ENCODE data around the gene AURKAIP1.
"Not testable (repeated sequence)": the region's sequence is repeated elsewhere in the genome, so short reads cannot be mapped to it uniquely, and the experiment has no call there.

AURKAIP1 gene

DNA sequence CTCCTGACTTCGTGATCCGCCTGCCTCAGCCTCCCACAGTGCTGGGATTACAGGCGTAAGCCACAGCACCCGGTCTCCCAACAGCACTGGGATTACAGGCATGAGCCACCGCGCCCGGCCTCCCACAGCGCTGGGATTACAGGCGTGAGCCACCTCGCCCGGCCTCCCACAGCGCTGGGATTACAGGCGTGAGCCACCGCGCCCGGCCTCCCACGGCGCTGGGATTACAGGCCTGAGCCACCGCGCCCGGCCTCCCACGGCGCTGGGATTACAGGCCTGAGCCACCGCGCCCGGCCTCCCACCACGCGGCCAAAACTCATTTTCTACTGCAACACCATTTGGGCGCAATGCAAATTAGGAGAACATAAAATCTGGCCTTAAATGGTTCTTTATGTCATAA, 10.3 kb upstream of the AURKAIP1 start:
- not testable (repeated sequence) for DNase-seq

DNA sequence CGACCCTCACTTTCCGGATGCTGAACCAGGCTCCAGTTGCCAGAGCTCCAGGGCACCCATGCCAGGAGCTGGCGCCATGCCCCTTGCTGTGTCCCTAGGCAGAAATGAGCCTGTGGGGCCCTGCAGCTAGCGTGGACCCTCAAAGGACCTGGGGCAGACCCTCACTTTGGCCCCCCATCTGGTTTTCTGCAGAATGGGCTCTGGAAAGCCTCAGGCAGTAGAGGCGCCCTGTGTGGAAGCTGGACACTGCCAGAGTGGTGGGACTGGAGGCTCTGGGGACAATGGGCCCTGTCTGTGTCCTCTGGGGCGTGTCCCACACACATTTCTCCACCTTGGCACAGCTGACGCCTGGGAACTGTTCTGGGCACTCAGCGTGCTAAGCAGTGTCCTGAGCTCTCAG, 6.3 kb upstream of the AURKAIP1 start:
- DNase-seq: no peak

DNA sequence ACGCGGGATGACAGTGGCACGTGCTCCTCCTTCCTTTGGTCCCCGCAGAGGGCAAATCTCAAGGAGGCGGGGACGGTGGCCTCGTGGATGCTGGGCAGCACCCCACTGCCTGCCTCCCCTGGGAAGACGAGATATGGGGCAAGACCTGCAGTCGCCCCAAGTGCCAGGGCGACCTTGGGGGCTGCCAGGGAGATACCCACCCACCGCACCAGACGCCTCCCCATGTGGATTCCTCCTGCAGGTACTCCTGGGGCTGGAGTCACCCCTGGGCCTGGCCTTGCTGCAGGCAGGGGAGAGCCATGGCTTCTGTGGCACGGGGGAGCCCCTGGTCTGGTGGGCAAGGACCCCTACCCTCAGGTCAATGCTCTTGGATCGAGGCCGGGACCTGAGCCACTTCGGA, 5.9 kb upstream of the AURKAIP1 start:
- no peak for DNase-seq

DNA sequence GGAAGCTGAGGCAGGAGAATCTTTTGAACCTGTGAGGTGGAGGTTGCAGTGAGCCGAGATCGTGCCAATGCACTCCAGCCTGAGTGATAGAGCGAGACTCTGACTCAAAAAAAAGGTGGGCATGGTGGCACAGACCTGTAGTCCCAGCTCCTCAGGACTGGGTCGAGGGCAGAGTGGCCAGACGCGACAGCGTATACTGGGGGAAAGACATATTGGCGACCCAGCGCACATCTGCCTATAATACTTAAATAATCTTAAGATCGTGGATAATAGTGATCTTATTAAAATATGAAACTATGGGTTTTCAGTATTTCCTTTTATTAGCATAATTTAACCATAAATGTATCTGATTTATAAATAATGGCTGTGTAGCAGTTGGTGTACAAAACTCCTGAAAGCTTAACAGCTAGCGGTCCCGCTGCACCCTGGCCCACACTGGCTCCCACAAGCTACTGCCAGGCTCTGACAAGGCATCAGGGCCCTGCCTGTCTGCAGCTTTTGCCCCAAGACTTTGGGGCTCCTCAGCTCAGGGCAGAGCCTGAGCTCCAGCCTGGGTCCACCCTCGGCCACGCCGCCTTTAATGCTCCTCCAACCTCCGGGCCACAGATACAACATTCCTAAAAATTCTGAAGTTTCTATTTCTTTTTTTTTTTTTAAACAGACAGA, 2.7 kb upstream of the AURKAIP1 start:
- no peak for DNase-seq

DNA sequence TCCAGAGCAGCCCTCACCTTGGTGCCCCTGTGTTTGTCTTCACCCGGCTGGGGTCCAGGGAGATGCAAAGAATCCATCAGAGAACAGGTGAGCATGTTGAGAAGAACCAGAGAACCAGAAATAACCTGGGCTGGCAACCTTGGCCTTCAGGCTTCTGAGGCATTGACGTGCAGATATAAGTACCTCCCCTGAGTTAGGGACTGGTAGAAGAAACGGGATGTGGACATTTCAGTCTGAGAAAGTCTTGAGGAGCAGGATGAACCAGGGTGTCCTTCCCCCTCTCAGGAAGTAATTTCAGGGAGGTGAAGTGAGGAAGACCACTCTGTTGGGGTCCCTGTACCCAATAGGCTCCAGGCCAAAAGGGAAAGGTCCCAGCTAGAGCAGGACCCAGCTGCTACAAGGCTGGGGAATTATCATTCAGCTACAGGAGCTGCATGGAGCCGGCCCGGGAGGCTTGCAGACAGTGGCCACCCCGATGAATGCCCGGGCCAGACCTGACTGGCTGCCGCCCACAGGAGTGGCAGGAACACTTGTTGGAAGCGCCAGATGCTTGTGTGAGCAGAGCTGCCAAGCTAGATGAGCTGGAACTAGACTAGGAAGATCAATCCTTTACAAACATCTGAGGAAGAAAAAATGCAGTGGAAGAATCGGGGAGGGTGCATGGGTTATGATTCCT, 1.7 kb upstream of the AURKAIP1 start:
- DNase-seq: no peak

DNA sequence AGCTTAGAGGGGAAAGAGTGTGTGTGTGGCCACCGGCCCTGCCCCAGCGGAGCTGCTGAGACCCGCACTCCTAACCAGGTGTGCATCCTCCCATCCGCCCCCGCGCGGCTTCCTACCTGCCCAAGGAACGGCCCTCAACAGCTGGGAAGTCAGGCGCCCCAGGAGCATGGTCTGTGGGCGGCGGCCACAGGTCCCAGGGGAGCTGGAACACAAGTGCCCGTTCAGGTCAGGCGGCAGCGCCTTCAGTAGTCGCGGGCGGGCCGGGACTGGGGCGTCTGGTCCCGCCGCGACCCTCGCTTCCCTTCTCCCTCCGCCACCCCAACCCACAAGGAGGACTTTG, 448 bp downstream of the AURKAIP1 start:
- no peak for DNase-seq

DNA sequence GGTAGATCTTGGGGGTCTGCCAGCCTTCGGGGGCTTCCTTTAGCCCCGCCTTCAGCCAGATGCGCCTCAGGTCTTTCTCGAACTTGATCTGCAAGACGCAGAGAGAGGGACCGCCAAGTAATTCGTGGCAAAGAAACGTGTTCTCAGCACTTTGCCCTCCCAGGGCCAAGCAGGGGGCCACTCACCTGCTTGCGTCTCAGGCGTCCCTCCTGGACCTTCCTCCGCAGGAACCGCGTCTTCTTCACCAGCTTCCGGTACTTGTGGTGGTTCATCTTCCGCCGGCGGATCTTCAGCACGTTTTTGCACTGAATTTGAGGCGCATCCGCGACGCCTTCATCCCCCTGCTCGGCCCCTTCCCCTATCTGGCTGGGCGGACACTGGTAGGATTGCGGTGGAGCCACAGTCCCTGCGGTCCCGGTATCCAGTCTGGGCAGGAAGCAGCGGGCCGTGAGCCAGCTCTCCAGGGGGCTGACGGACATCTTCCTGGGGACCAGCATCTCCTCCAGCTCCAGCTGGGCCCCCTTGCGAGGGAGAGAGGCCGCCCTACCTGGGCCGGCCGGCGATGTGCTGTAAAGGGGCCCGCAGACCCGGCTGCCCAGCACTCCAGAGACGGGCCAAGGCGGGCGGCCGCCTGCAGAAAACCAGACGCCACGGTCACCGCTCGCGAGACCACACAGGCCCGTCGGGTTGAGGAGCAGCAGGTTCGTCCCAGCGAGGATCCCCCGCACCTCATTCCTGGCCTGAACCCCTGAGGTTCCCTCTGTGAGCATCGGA, 1.0 kb downstream of the AURKAIP1 start:
- DNase-seq: no peak

DNA sequence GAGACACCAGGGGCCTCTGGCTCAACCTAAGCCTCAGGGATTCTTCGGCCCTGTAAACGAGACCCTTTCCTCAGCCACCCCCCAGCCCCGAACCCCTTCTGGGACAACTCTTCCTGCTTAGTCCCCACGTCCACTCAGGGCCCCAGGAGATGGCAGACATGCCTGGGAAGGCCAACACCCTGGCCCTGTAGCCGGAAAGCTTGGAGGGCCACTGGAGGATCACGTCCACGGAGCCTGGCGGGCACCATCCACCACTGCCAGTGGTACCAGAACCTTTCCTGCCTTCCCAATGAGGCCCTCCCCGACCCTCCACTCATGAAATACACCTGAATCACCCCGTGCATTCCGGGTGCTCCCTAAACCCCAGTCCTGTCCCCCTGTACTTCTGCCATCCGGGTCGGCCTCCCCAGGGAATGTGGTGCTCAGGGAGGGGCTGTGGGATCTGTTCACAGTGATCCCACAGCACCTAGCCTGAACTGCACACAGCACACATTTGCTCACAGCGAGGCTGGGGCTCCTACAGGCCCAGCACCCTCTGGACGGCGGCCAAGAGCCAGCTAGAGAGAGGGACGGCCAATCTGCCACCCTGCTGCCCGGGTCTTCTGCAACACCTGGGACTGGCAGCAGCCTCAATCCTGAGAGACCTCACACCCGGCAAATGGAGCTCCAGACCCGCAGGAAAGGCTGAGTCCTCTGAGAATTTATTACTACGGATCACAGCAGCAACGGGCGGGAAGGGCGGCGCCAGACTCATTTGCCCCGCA, 1.8 kb downstream of the AURKAIP1 start:
- DNase-seq: no peak

DNA sequence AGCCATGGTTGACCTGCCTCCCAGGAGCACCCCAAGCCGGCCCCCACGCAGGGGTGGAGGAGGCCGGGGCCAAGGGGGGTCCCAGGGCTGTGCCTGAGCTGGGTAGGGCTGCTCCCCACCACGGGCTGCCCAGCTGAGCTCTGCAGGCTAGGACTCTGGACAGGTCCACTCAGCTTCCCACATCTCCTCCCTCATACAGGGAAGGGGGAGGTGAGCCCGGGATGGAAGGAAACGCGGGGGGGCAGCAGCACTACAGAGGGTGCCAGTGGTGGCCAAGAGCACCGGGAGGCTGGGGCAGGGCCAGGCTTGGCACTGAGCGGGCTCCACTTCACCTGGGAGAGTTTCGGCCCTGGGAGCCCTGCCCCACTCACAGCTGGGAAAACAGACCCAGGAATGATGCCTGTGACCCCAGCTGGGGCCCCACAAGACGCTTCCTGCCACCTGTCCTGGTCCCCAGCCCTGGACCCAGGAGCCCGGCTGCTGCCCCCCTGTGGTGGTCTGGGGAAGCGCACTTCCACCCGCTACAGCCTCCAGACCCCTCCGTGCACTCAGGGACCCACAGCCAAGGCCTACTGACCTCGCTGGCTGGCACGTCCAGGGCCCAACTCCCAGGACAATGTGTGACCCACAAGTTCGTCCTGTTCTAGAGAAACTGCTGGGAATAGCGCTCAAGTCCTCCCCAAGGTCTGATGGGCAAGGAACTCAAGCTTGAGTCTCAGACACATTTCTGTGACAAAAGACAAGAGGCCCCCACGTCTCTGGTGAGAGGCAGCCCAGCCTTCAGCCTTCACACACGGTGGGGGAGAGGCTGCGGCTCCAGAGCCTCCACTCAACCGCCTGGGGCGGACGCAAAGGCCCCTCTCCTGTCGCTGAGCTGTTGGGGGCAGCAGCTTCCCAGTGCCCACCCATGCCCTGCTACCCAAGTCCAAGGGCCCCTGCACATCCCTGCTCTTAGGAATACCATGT, 3.0 kb downstream of the AURKAIP1 start:
- peak; percentile 79 for DNase-seq

DNA sequence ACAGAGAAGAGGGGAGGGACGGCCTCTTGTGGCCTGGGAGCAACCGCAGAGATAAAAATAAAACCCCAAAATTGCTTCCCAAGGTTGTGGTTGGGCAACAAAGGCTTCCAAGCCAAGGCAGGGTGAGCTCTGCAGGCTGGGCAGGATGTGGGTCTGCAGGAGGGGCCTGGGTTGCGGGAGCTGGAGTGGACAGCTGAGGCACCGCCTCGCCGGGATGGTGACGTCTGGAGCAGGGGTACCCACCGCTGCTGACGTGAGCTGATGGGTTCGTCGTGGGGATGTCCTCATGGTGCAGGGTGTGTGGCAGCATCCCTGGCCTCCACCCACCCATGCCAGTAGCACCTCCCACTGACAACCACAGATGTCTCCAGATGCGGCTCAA, 3.7 kb downstream of the AURKAIP1 start:
- DNase-seq: no peak

DNA sequence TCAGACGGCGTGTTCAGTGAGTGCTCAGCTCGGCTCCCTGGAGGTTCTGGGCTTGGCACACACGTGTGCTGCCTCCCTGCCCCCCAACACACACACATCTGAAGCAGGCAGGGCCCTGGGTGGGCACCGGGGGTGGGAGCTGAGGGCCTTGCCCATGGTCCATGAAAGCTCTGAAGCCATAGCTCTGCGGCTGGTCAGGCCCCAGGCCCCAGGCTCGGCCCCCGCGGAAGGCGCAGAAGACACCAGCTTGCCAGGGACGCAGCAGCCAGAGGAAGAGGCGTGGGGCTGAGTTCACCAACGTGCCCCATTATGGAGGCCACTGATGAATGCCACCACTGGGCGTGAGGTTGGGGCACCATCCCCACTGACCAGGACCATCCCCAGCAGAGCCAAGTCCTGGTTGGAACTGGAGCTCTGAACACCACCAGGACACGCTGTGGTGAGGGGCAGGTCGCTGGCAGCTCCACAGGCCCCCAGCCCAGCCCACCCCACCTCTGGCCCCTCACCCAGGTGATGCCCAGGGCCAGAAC, 4.2 kb downstream of the AURKAIP1 start:
- no peak for DNase-seq

DNA sequence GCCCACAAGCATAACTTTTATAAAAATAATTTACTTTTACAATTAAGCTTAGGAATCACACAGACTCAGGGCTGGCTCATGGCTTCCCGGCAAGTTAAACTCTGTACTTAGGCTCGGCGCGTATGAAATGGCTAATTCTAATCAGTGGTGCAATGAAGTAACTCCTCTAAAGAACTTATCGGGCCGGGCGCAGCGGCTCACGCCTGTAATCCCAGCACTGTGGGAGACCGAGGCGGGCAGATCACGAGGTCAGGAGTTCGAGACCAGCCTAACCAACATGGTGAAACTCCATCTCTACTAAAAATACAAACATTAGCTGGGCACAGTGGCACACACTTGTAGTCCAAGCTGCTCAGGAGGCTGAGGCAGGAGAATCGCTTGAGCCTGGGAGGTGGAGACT, 4.9 kb downstream of the AURKAIP1 start:
- not testable (repeated sequence) for DNase-seq

DNA sequence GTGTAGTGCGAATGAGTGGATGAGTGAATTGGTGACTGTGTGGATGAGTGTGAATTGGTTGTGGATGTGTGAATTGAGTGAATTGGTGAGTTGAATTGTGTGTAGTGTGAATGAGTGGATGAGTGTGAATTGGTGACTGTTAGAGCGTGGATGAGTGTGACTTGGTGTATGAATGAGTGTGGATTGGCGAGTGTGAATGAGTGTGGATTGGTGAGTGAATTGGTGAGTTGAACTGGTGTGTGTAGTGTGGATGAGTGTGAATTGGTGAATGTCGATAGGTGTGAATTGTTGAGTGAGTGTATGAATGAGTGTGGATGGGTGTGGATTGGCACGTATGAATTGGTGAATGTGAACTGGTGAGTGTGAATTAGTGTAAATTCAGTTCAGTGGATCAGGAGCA, 7.7 kb downstream of the AURKAIP1 start:
- no peak for DNase-seq

DNA sequence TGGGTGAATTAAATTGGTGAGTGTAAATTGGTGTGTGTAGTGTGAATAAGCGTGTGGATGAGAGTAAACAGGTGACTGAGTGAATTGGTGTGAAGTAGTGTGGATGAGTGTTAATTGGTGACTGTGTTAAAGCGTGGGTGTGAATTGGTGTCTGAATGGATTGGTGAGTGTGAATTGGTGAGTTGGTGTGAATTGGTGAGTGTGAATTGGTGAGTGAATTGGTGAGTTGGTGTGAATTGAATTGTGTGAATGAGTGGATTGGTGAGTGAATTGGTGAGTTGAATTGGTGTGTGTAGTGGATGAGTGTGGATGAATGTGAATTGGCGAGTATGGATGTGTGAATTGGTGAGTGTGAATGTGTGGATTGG, 8.3 kb downstream of the AURKAIP1 start:
- DNase-seq: no peak

DNA sequence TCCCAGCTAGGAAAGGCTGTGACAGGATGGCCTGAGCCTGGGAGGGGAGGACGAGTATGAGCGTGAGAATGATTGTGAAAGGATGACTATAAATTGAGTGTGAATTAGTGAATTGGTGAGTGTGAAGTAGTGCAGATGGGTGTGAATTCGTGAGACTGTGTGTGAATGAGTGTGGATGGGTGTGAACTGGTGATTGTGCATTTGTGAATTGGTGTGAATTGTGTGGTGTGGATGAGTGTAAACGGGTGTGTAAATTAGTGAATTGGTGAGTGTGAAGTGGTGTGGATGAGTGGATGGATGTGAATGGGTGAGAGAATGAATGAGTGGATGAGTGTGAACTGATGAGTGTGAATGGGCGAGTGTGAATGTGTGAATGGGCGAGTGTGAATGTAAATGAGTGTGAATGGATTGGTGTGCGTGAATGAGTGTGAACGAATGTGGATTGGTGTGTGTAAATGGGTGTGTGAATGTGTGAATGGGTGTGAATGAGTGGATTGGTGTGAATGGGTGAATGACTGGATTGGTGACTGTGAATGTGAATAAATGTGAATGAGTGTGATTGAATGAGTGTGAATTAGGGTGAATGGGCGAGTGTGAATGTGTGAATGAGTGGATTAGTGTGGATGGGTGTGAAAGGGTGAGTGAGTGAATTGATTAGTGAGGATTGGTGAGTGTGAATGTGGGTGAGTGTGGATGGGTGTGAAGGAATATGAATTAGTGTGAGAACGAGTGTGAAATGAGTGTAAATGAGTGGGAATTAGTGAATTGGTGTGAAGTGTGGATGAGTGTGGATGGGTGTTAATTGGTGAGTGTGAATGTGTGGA, 8.9 kb downstream of the AURKAIP1 start:
- no peak for DNase-seq

DNA sequence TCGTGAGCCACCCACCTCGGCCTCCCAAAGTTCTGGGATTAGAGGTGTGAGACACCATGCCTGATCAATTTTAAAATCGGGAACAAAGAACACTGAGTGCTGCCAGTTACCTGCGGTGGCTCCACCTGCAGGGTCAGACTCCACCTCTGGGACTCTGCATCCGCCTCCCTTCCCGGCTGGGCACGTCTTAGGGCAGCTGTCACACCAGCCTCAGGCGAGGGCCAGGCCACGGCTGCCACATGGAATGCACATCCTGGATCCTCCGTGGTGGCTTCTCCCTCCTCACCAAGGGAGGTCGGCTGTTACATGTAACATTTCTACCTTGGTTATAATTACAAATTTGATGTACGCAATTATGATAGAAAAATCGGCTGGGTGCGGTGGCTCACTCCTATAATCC, 10.7 kb downstream of the AURKAIP1 start:
- DNase-seq: no peak

DNA sequence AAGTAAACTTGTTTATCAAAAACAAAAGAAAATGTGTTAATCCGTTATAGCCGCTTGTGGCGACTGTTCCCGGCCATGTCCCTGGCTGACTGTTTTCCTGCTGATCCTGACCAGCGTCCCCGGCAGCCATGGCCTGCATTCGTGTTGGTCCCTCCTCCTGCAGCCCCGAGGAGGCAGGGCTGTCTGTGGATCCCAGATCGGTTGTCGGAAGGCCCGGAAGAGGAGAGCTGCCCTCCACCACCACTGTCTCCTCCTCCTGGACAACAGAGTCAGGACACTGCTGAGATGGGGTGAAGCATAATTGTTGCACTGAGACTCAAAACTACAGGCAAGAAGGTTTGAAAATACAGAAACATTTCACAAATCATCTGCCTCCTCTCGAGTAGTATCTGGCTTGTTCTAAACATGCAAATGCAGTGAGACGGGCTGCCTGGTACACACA, 13.0 kb downstream of the AURKAIP1 start:
- DNase-seq: peak; percentile 71

DNA sequence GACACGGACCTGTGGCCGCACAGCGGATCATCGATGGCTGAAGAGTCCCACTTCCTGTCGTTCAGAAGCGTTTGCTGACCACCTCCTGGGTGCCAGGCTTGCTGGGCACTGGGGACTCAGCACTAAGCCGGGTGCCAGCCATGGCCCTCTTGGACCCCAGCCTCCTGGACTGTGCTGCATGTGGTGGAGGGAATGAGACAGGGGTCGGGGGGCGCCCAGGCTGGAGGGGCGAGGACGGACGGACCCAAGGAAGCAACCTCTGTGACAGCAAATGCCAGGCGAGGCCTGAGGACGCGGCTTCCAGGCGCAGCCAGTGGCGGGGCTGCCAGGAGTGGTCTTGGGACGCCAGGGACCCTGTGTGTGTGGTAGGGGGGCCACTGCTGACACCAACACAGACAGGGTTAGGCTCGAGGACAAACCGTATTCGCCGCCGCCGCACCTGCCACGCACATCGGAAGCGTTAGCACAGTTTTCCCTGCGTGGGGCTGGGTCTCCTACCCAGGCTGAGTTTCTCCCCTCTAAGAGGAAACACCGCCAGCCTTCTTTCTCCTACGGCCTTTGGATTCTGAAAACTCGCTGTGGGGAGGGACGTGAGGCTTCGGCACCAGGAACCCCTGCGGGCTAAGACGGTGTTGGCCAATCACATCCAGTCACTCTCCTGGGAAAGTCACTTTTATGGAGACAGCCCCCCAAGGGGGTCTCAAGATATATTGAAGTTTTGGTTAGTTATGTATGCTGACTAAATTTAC, 13.6 kb downstream of the AURKAIP1 start:
- no peak for DNase-seq

DNA sequence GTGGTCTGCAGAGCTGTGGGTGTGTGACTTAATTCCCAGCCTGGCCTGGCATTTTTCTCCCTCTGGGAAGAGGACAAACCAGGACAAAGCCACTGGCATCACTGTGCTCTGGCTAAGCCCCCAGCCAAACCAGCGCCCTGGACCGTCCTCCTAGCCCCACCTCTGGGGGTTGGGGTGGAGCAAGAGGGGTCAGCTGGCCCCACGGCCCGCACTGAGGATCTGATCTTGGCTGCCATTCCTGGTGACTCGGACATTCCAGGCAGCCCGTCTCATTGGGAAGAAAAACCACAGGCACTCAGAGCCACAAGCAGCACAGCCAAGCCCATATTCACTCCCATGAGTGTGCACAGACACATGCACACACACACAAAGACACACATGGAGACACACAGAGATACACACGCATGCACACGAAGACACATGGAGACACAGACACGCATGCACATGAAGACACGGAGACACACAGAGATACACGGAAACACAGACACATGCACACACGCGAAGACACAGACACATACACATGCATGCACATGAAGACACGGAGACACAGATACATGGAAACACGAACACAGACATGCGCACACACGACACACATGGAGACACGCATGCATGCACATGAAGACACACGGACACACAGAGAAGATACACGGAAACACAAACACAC, 14.4 kb downstream of the AURKAIP1 start:
- no peak for DNase-seq
